IMR-90 (cell line): ENCODE measurements around the gene WHRN. TPM values are rescaled to one million over a fixed set of nuclear protein-coding genes. Genes with fewer than 3 reads are reported as not detected.

Source experiments
- ATAC-seq: fragments of 200-7000 bp; cut with Tn5 transposase; 2 replicates; pipeline ENCODE4 v1.9.1; 2020; ENCODE audit warnings: low read depth, mild to moderate bottlenecking, moderate library complexity
- BruUV-seq: library from RNA; stranded (reverse); fragments of 400-500 nt; replicated peaks from 2 replicates; lab custom pipeline; 2021; lab: Mats Ljungman, UMichigan
- CTCF ChIA-PET: fragments of 300-600 bp; formaldehyde crosslinking; extraction: SDS; loops from one replicate; lab custom pipeline; 2021; ENCODE audit warnings: antibody characterized with exemption; lab: Yijun Ruan, JAX
- POLR2A ChIA-PET: fragments of 300-600 bp; sonication (Branson Sonifier 250); formaldehyde crosslinking; loops from one replicate; lab custom pipeline; 2022; ENCODE audit warnings: antibody characterized with exemption; ENCODE audit not compliant: unreplicated experiment; lab: Charles Lee
- DNase-seq: peaks from one replicate; pipeline ENCODE4 v3.0.0; 2013
- H2AFZ ChIP-seq: replicated peaks from 2 replicates; pipeline ENCODE3; 2013; ENCODE audit warnings: low read length, mild to moderate bottlenecking; ENCODE audit not compliant: poor library complexity
- H2AK5ac ChIP-seq: 2 replicates; pipeline ENCODE4 v1.6.1; 2013; ENCODE audit warnings: low read depth, low read length, inconsistent platforms
- H2AK9ac ChIP-seq: replicated peaks from 2 replicates; pipeline ENCODE3; 2013; ENCODE audit warnings: mild to moderate bottlenecking, low read depth, low read length, moderate library complexity; ENCODE audit not compliant: poor library complexity
- H2BK120ac ChIP-seq: 2 replicates; pipeline ENCODE4 v1.6.1; 2013; ENCODE audit warnings: low read depth, low read length, inconsistent platforms
- H2BK15ac ChIP-seq: 3 replicates; pipeline ENCODE4 v1.6.1; 2013; ENCODE audit warnings: low read depth, low read length, inconsistent platforms
- H2BK20ac ChIP-seq: 2 replicates; pipeline ENCODE4 v1.6.1; 2013; ENCODE audit warnings: low read depth, mild to moderate bottlenecking, inconsistent platforms, low read length, moderate library complexity
- H2BK5ac ChIP-seq: 2 replicates; pipeline ENCODE4 v1.6.1; 2013; ENCODE audit warnings: mild to moderate bottlenecking, low read depth, low read length, inconsistent platforms; ENCODE audit not compliant: poor library complexity, severe bottlenecking
- H3K14ac ChIP-seq: replicated peaks from 2 replicates; pipeline ENCODE4 v1.6.1; 2013; ENCODE audit warnings: low read depth, low read length, inconsistent platforms
- H3K18ac ChIP-seq: 2 replicates; pipeline ENCODE4 v1.6.1; 2013; ENCODE audit warnings: low read depth, low read length, control low read depth
- H3K23ac ChIP-seq: 2 replicates; pipeline ENCODE4 v1.6.1; 2013; ENCODE audit warnings: low read depth, low read length, inconsistent platforms
- H3K27ac ChIP-seq: 2 replicates; pipeline ENCODE4 v1.5.1; 2013; ENCODE audit warnings: mild to moderate bottlenecking, control low read depth, low read length; ENCODE audit not compliant: insufficient read depth
- H3K27me3 ChIP-seq: 2 replicates; pipeline ENCODE4 v1.6.1; 2013; ENCODE audit warnings: low read length; ENCODE audit not compliant: control insufficient read depth, insufficient read depth
- H3K36me3 ChIP-seq: 2 replicates; pipeline ENCODE4 v1.6.1; 2013; ENCODE audit warnings: low read length, mixed read lengths; ENCODE audit not compliant: control insufficient read depth, insufficient read depth
- H3K4ac ChIP-seq: 2 replicates; pipeline ENCODE4 v1.6.1; 2013; ENCODE audit warnings: low read depth, low read length, inconsistent platforms
- H3K4me1 ChIP-seq: 2 replicates; pipeline ENCODE4 v1.6.1; 2013; ENCODE audit warnings: low read length, mixed read lengths; ENCODE audit not compliant: control insufficient read depth, insufficient read depth
- H3K4me2 ChIP-seq: 2 replicates; pipeline ENCODE4 v1.6.1; 2013; ENCODE audit warnings: low read depth, mild to moderate bottlenecking, control low read depth, low read length, moderate library complexity
- H3K4me3 ChIP-seq: 2 replicates; pipeline ENCODE4 v1.5.1; 2013; ENCODE audit warnings: low read depth, mild to moderate bottlenecking, control low read depth, low read length, moderate library complexity; ENCODE audit not compliant: insufficient read depth
- H3K56ac ChIP-seq: 2 replicates; pipeline ENCODE4 v1.6.1; 2013; ENCODE audit warnings: low read length, inconsistent platforms; ENCODE audit not compliant: insufficient read depth; ENCODE audit errors: extremely low read depth
- H3K79me1 ChIP-seq, 2 experiments: 2 replicates each; pipeline ENCODE4 v1.6.1; 2013; ENCODE audit warnings: low read length in 2 of 2, inconsistent platforms in 1 of 2, low read depth in 1 of 2
- H3K9ac ChIP-seq: 2 replicates; pipeline ENCODE4 v1.6.1; 2013; ENCODE audit warnings: low read depth, low read length, control low read depth
- H3K9me1 ChIP-seq: 2 replicates; pipeline ENCODE4 v1.6.1; 2013; ENCODE audit warnings: low read length, inconsistent platforms; ENCODE audit not compliant: insufficient read depth
- H3K9me3 ChIP-seq: 2 replicates; pipeline ENCODE4 v1.6.1; 2013; ENCODE audit warnings: low read length; ENCODE audit not compliant: control insufficient read depth, insufficient read depth
- H4K20me1 ChIP-seq: 2 replicates; pipeline ENCODE4 v1.6.1; 2013; ENCODE audit warnings: low read length, inconsistent platforms; ENCODE audit not compliant: insufficient read depth
- H4K5ac ChIP-seq: 2 replicates; pipeline ENCODE4 v1.6.1; 2013; ENCODE audit warnings: mild to moderate bottlenecking, low read depth, low read length, control low read depth
- H4K8ac ChIP-seq, 2 experiments: 2 replicates each; pipeline ENCODE4 v1.6.1; 2013; ENCODE audit warnings: low read depth in 2 of 2, low read length in 2 of 2, control low read depth in 1 of 2, inconsistent platforms in 1 of 2
- H4K91ac ChIP-seq: 2 replicates; pipeline ENCODE4 v1.6.1; 2013; ENCODE audit warnings: low read depth, low read length, inconsistent platforms; ENCODE audit not compliant: insufficient read depth
- CEBPB ChIP-seq: IDR thresholded peaks from 2 replicates; pipeline ENCODE4 v1.6.1; 2012; ENCODE audit warnings: low read depth, low read length, improper control_type of control experiment
- CHD1 ChIP-seq: IDR thresholded peaks from 2 replicates; pipeline ENCODE4 v1.6.1; 2012; ENCODE audit warnings: low read depth, low read length, improper control_type of control experiment
- CTCF ChIP-seq: conservative IDR thresholded peaks from 2 replicates; pipeline ENCODE4 v1.5.1; 2012; ENCODE audit warnings: mild to moderate bottlenecking, low read depth, low read length, improper control_type of control experiment
- ELK1 ChIP-seq: fragments of 150-350 bp; IDR thresholded peaks from 2 replicates; pipeline ENCODE4 v1.6.1; 2016; ENCODE audit warnings: low read depth, mild to moderate bottlenecking, low read length, moderate library complexity, borderline replicate concordance
- FOS ChIP-seq: fragments of 150-350 bp; IDR thresholded peaks from 2 replicates; pipeline ENCODE4 v1.6.1; 2016; ENCODE audit warnings: low read depth, low read length
- MAZ ChIP-seq: IDR thresholded peaks from 2 replicates; pipeline ENCODE4 v1.6.1; 2012; ENCODE audit warnings: low read depth, mild to moderate bottlenecking, low read length, improper control_type of control experiment, moderate library complexity, borderline replicate concordance
- MXI1 ChIP-seq: IDR thresholded peaks from 2 replicates; pipeline ENCODE4 v1.6.1; 2012; ENCODE audit warnings: low read depth, mild to moderate bottlenecking, low read length, moderate library complexity, borderline replicate concordance
- NFE2L2 ChIP-seq: fragments of 150-350 bp; IDR thresholded peaks from 2 replicates; pipeline ENCODE4 v1.6.1; 2016; ENCODE audit warnings: low read depth, mild to moderate bottlenecking, low read length
- POLR2A ChIP-seq: IDR thresholded peaks from 2 replicates; pipeline ENCODE4 v1.6.1; 2012; ENCODE audit warnings: mild to moderate bottlenecking, low read depth, low read length
- RCOR1 ChIP-seq: IDR thresholded peaks from 2 replicates; pipeline ENCODE4 v1.6.1; 2012; ENCODE audit warnings: mild to moderate bottlenecking, low read length, improper control_type of control experiment; ENCODE audit not compliant: insufficient replicate concordance
- RFX5 ChIP-seq: IDR thresholded peaks from 2 replicates; pipeline ENCODE4 v1.8.0; 2012; ENCODE audit warnings: low read depth, mild to moderate bottlenecking, low read length, moderate library complexity
- SMC3 ChIP-seq: fragments of 150-350 bp; IDR thresholded peaks from 2 replicates; pipeline ENCODE4 v1.6.1; 2016; ENCODE audit warnings: low read depth, mild to moderate bottlenecking, antibody characterized with exemption, low read length, moderate library complexity
- USF2 ChIP-seq: fragments of 150-350 bp; IDR thresholded peaks from 2 replicates; pipeline ENCODE4 v1.6.1; 2017; ENCODE audit warnings: mild to moderate bottlenecking, antibody characterized with exemption, low read length, low read depth
- WGBS, 2 experiments: methylation state at CpG; one replicate each; pipeline versions ENCODE4 v1.1.5 to v1.1.7; 2013; ENCODE audit warnings: missing lambda C conversion rate in 2 of 2; ENCODE audit not compliant: insufficient read length in 1 of 2; ENCODE audit errors: extremely low coverage in 2 of 2; 5-methylcytosine and 5-hydroxymethylcytosine counted together
- dilution Hi-C: fragments of 300-500 bp; cut with HindIII; formaldehyde crosslinking; loops from one replicate; pipeline ENCODE4 v1.14.3; 2018; ENCODE audit warnings: low sequenced_read_pairs; ENCODE audit not compliant: unreplicated experiment
- in situ Hi-C: fragments of 300-500 bp; cut with MboI; formaldehyde crosslinking; loops from 3 replicates; pipeline ENCODE4 v1.14.3; 2019; ENCODE audit warnings: low sequenced_read_pairs, inconsistent platforms, mixed read lengths
- intact Hi-C: fragments of 100-400 bp; cut with micrococcal nuclease; formaldehyde crosslinking; loops from 2 replicates; pipeline ENCODE4 v1.10.0; 2022
- polyA plus RNA-seq, 3 experiments: library from polyadenylated mRNA; depleted of rRNA; stranded (reverse); fragments of >200 nt; gene quantifications; 2 replicates each; pipeline ENCODE4 v1.2.3, GENCODE V29; 2012; ENCODE audit warnings: low replicate concordance in 1 of 3
- total RNA-seq: library from RNA; depleted of rRNA; stranded (reverse); fragments of >200 nt; gene quantifications from 2 replicates; pipeline ENCODE4 v1.2.3, GENCODE V29; 2012

Gene WHRN
- total and polyA plus RNA-seq, 2 of the 4 experiments (the other 2 are of a cell fraction): 0.18 to 2.6 TPM

GRCh38 chr9:114446672-114447450, 58.4 kb downstream of the WHRN start:
- Histone ChIP-seq H2BK5ac (no peak overlapping the region), H3K36me3 (no peaks in the 10 kb centered on the region), H3K9me3 (no peaks in the 10 kb centered on the region), H3K23ac (no peak overlapping the region), H3K79me1 (no peaks in the 10 kb centered on the region; a peak in 1 of 4 replicates), H2AK5ac (peak overlapping the region; percentile 27; the same call in 1 of the 2 replicates), H4K91ac (no peak overlapping the region), H2AK9ac (no peak overlapping the region), H2BK15ac (no peak overlapping the region), H4K20me1 (no peaks in the 10 kb centered on the region), H3K9me1 (peaks cover 5% of the 10 kb centered on the region; the same call in 1 of the 2 replicates), H2BK120ac (no peak overlapping the region), H3K56ac (no peak overlapping the region), H3K4ac (0 out of 2 replicates have a peak overlapping the region, but pooled peaks have one; percentile 27), H3K14ac (0 out of 2 replicates have a peak overlapping the region, but pooled peaks have one; percentile 65), H3K9ac (no peak overlapping the region), H3K27me3 (peaks cover 8% of the 10 kb centered on the region; the same call in 1 of the 2 replicates), H3K4me3 (no peak overlapping the region), H3K4me2 (no peak overlapping the region), H3K27ac (no peak overlapping the region), H4K5ac (no peak overlapping the region), H2AFZ (peak overlapping the region; percentile 16), H2BK20ac (no peak overlapping the region), H4K8ac (no peak overlapping the region), H3K4me1 (peaks cover 5% of the 10 kb centered on the region; the same call in 1 of the 2 replicates), H3K18ac (no peak overlapping the region; the same call in 1 of the 2 replicates)
- intact Hi-C loops (no loop called here), in situ Hi-C loops (loop anchor here (25.0 kb wide), 1 partner anchor 1065 kb away; no protein-coding TSS in a partner anchor), dilution Hi-C loops (no loop called here)
- ChIA-PET CTCF (interaction anchor here (0.8 kb wide), 1 partner anchor 17 kb away, joined by 3 read pairs; no protein-coding TSS in a partner anchor), POLR2A (no interaction called here)
- WGBS, 2 experiments: 40% methylated on average over 2 of the region's 8 CpGs; no CpG with 5 or more reads in 1 of the 2 experiments
- no peak for TF ChIP-seq POLR2A
- no peak for TF ChIP-seq CEBPB
- TF ChIP-seq FOS: no peak
- TF ChIP-seq USF2: no peak
- TF ChIP-seq ELK1: no peak
- TF ChIP-seq RFX5: no peak
- TF ChIP-seq RCOR1: no peak
- no peak for TF ChIP-seq CTCF
- no peak for TF ChIP-seq NFE2L2
- no peak for TF ChIP-seq MAZ
- no peak for TF ChIP-seq MXI1
- no peak for TF ChIP-seq CHD1
- TF ChIP-seq SMC3: no peak
- DNase-seq (no peak), ATAC-seq (no peak)
- no TSS peak for BruUV-seq
